Subcutaneous abdominal adipose tissue (tissue), 5 donors: ENCODE measurements around the gene ZNF641.
A peak's percentile ranks its signal among the peaks of the same experiment; 100 is the strongest.

Experiments
- H3K27ac ChIP-seq: one replicate; pipeline ENCODE4 v1.7.0; 2013; ENCODE audit warnings: low read depth, mild to moderate bottlenecking, inconsistent platforms, low read length, moderate library complexity
- H3K27me3 ChIP-seq, 5 donors: one replicate each; pipeline ENCODE4 v1.7.0; 2013; ENCODE audit warnings: low read length in 5 of 5, inconsistent platforms in 1 of 5; ENCODE audit not compliant: control insufficient read depth in 5 of 5, insufficient read depth in 4 of 5
- H3K36me3 ChIP-seq, 5 donors: one replicate each; pipeline ENCODE4 v1.7.0; 2013; ENCODE audit warnings: low read length in 5 of 5; ENCODE audit not compliant: control insufficient read depth in 5 of 5, insufficient read depth in 5 of 5
- H3K4me1 ChIP-seq, 5 donors: one replicate each; pipeline ENCODE4 v1.7.0; 2013; ENCODE audit warnings: low read length in 5 of 5, mild to moderate bottlenecking in 3 of 5, moderate library complexity in 1 of 5; ENCODE audit not compliant: control insufficient read depth in 5 of 5, insufficient read depth in 5 of 5
- H3K4me3 ChIP-seq, 5 donors: one replicate each; pipeline ENCODE4 v1.7.0; 2013; ENCODE audit warnings: low read length in 5 of 5, low read depth in 1 of 5
- H3K9ac ChIP-seq, 5 donors: one replicate each; pipeline ENCODE4 v1.7.0; 2013; ENCODE audit warnings: low read length in 5 of 5, mild to moderate bottlenecking in 4 of 5, moderate library complexity in 3 of 5
- H3K9me3 ChIP-seq, 5 donors: one replicate each; pipeline ENCODE4 v1.7.0; 2013; ENCODE audit warnings: low read length in 5 of 5; ENCODE audit not compliant: control insufficient read depth in 5 of 5
- donor health status: healthy.
- donor health status: healthy.
- donor health status: healthy.
- donor health status: healthy.
- donor health status: healthy.

Gene ZNF641

GRCh38 chr12:48350249-48351021, at the start of gene ZNF641:
Gene ZNF641, minus strand, starts transcription at chr12:48350919. Its CDS starts 2,829 bp downstream, at chr12:48348090.
- Histone ChIP-seq H3K27ac (peak within 1 kb of the TSS; percentile 96), H3K9me3 (no peaks in the 10 kb centered on the region), H3K4me3 (peak within 1 kb of the TSS; percentile 84 to 93 (median 91)), H3K9ac (peak within 1 kb of the TSS; percentile 75 to 90 (median 87)), H3K36me3 (peaks cover 12 to 26% (median 22%) of the 10 kb centered on the region in 5 donors), H3K27me3 (no peaks in the 10 kb centered on the region), H3K4me1 (peaks cover 0 to 30% (median 25%) of the 10 kb centered on the region in 5 donors)

GRCh38 chr12:48390026-48390425, 39.3 kb upstream of the ZNF641 start:
- H3K36me3 ChIP-seq, result no peaks in the 10 kb centered on the region
- no peak overlapping the region for H3K4me3 ChIP-seq
- H3K4me1 ChIP-seq, result peaks cover 0 to 10% (median 6%) of the 10 kb centered on the region in 5 donors
- no peak overlapping the region for H3K9ac ChIP-seq
- no peaks in the 10 kb centered on the region for H3K9me3 ChIP-seq
- H3K27ac ChIP-seq, result no peak overlapping the region
- H3K27me3 ChIP-seq, result no peaks in the 10 kb centered on the region

GRCh38 chr12:48389409-48389808, 38.7 kb upstream of the ZNF641 start:
- no peak overlapping the region for H3K9ac ChIP-seq
- no peaks in the 10 kb centered on the region for H3K36me3 ChIP-seq
- no peak overlapping the region for H3K27ac ChIP-seq
- no peaks in the 10 kb centered on the region for H3K27me3 ChIP-seq
- H3K9me3 ChIP-seq, result no peaks in the 10 kb centered on the region
- H3K4me3 ChIP-seq, result no peak overlapping the region
- peaks cover 0 to 10% (median 6%) of the 10 kb centered on the region in 5 donors for H3K4me1 ChIP-seq

GRCh38 chr12:48388938-48389337, 38.2 kb upstream of the ZNF641 start:
- H3K9me3 ChIP-seq, result no peaks in the 10 kb centered on the region
- H3K36me3 ChIP-seq, result no peaks in the 10 kb centered on the region
- peaks cover 0 to 10% (median 6%) of the 10 kb centered on the region in 5 donors for H3K4me1 ChIP-seq
- H3K27ac ChIP-seq, result no peak overlapping the region
- H3K9ac ChIP-seq, result no peak overlapping the region
- no peaks in the 10 kb centered on the region for H3K27me3 ChIP-seq
- no peak overlapping the region for H3K4me3 ChIP-seq

- H3K4me3 ChIP-seq, result no peak overlapping the region
- no peak overlapping the region for H3K9ac ChIP-seq
- H3K27ac ChIP-seq, result no peak overlapping the region
- H3K4me1 ChIP-seq, result peaks cover 0 to 10% (median 6%) of the 10 kb centered on the region in 5 donors
- H3K36me3 ChIP-seq, result no peaks in the 10 kb centered on the region
- no peaks in the 10 kb centered on the region for H3K27me3 ChIP-seq
- no peaks in the 10 kb centered on the region for H3K9me3 ChIP-seq
These were observed 37.7 kb upstream of the ZNF641 start for GRCh38 chr12:48388460-48388859.

- Histone ChIP-seq H3K4me1 (no peaks in the 10 kb centered on the region), H3K27me3 (no peaks in the 10 kb centered on the region), H3K4me3 (no peak overlapping the region), H3K27ac (no peak overlapping the region), H3K36me3 (no peaks in the 10 kb centered on the region), H3K9ac (no peak overlapping the region), H3K9me3 (peaks cover 0 to 2% (median 0%) of the 10 kb centered on the region in 5 donors)
These were observed 29.9 kb upstream of the ZNF641 start for GRCh38 chr12:48380596-48380995.

GRCh38 chr12:48379794-48380193, 29.1 kb upstream of the ZNF641 start:
- no peak overlapping the region for H3K27ac ChIP-seq
- H3K36me3 ChIP-seq, result no peaks in the 10 kb centered on the region
- H3K9me3 ChIP-seq, result peaks cover 0 to 2% (median 0%) of the 10 kb centered on the region in 5 donors
- H3K9ac ChIP-seq, result no peak overlapping the region
- no peaks in the 10 kb centered on the region for H3K4me1 ChIP-seq
- no peak overlapping the region for H3K4me3 ChIP-seq
- H3K27me3 ChIP-seq, result no peaks in the 10 kb centered on the region

GRCh38 chr12:48377646-48378045, 26.9 kb upstream of the ZNF641 start:
- Histone ChIP-seq H3K9ac (no peak overlapping the region), H3K27ac (no peak overlapping the region), H3K36me3 (no peaks in the 10 kb centered on the region), H3K9me3 (peaks cover 0 to 2% (median 0%) of the 10 kb centered on the region in 5 donors), H3K27me3 (no peaks in the 10 kb centered on the region), H3K4me1 (no peaks in the 10 kb centered on the region), H3K4me3 (no peak overlapping the region)

GRCh38 chr12:48374164-48374563, 23.4 kb upstream of the ZNF641 start:
- no peak overlapping the region for H3K27ac ChIP-seq
- no peaks in the 10 kb centered on the region for H3K4me1 ChIP-seq
- no peaks in the 10 kb centered on the region for H3K27me3 ChIP-seq
- no peaks in the 10 kb centered on the region for H3K36me3 ChIP-seq
- H3K9ac ChIP-seq, result no peak overlapping the region
- peaks cover 0 to 10% (median 3%) of the 10 kb centered on the region in 5 donors for H3K9me3 ChIP-seq
- no peak overlapping the region for H3K4me3 ChIP-seq

- Histone ChIP-seq H3K9me3 (peaks cover 0 to 16% (median 5%) of the 10 kb centered on the region in 5 donors), H3K4me3 (no peak overlapping the region), H3K9ac (no peak overlapping the region), H3K4me1 (no peaks in the 10 kb centered on the region), H3K36me3 (peaks cover 0 to 5% (median 0%) of the 10 kb centered on the region in 5 donors), H3K27me3 (no peaks in the 10 kb centered on the region), H3K27ac (no peak overlapping the region)
These were observed 15.4 kb upstream of the ZNF641 start for GRCh38 chr12:48366131-48366530.
